ENCODE measurements around the gene SCLY.

SCLY gene

DNA sequence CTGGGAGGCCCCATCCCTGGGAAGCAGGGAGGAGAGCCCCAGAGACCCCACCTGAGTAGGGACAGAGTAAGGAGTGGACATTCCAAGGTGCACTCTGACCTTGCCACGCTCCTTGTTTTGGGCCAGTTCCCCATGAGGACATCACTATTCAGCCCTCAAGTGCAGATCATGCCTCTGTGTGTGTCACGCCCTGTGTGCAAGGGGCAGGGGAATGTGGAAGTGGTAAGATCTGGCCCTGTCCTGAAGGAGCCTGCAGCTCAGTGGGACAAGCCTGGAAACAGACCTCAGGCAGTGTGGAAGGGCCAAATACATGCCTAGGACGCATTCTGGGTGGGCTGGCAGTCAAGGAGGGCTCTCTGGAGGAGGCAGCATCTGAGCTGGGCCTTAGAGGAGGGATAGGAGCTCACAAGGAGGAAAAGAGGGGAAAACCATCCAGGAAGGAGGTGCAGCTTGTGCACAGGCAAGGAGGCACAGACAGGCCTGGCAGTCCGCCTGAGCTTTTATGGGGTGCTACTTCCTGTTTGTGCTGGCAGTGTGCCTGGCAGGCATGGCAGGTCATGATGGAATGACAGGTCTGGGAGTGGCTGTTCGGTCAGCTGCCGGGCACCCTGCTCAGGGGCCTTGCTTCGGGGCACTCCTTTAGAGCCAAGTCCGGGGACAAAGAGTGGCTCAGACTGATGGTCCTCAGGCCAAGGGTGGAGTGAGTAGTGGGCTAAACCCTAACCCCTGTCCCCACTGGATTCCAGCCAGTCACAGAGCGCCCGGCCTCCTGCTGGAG lies 80.9 kb downstream of the SCLY start:
- DNase-seq = peak in 1 of 2 experiments; percentile 38

DNA sequence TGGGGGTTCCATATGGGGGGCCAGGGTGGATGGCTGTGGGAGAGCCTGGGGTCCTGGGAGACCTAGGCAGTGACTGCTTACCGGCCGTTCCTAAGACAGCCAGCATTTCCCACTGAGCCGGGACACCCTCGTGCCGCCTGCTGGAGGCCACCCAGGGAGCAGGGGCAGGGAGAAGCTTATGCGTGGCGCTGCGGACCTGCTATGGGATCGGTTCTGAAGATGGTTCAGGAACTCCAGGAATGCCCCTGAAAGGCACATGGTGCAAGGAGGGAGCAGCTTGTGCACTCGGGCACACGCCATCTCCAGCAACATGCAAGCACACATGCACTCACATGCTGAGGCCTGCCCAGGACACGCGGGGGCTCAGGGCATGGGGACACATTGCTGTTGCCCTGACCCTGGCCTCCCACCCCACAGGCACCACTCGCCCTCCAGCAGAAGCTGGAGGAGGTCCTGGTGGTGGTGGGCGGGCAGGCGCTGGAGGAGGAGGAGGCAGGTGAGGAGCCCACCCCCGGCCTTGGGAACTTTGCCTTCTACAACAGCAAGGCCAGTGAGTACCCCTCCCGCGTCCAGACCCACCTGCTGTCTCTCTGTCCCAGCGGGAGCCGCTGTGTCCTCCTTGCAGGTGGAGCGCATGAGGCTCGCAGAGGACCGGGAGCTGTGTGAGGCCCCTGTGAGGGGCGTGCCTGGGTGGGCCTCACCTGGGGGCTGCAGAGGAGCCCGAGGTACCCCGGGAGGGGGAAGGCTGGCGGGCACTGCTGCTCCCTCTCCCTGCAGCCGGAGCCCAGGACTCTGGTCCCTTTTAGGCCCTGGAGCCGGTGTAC lies 81.8 kb downstream of the SCLY start:
- no peak for DNase-seq

DNA sequence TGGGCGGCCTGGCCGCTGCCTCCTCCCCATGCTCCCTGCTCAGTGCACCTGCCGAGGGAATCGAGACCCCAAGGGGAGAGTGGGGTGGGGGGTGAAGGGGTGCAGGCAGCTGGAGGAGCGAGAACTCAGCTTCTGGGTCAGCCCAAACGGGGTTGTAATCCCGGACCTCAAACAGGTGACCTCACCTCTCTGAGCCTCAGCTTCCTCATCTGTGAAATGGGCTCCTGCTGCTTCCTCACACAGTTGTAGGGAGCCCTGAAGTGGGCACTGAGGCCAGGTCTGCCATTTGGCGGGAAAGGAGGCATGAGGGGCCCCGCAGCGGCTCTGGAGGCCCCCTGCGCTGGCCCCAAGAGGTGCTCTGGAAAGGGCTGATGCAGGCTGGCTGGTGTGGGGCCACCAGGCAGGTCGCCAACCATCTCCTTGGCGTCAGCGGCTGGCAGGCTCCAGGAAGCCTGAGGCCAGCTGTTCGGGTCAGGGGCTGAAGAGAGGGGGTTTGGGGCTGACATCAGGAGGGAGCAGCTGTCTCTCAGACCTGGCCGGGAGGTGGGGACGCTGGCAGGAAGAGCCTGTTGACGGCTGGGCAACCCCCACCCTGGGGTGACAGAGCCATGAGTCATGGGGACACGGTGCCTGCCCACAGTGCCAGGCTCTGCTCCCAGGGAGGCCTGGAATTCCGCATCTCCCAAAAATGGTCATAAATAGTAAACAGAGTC lies 82.6 kb downstream of the SCLY start:
- peak; percentile 28 to 61 for DNase-seq

DNA sequence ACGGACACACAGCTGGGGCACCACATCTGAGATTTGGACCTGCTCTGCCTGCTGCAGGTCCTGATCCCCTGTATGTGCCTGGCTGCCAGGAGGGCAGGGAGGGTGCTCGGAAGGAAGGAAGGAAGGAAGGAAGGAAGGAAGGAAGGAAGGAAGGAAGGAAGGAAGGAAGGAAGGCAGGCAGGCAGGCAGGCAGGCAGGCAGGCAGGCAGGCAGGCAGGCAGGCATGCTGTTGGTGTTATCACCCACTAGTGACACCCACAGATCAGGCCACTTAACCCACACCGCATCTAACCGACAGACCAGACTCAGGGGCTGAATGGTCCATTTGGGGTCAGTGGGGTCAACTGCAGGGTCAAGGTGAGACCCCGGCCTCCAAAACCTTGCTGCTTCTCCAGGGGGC lies 83.5 kb downstream of the SCLY start:
- no peak for DNase-seq

DNA sequence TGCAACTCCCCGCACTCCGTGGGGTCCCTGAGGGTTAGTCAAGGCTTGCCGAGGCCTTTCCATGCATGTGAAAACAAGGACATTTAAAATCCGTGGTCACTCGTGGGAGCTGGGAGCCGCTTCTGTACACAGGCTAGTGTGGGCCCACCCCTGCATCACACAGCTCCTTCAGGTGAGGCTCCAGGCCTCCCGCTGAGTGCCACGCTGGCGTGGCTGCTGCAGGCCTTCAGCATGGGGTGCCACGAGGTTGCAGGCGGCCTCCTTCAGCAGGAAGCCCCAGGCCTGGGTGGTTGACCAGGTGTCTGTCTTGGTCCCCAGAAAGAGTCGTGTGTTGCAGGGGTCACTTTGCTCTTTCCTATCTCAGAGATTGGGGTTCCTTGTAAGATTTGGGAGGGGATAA lies 84.2 kb downstream of the SCLY start:
- DNase-seq = no peak

DNA sequence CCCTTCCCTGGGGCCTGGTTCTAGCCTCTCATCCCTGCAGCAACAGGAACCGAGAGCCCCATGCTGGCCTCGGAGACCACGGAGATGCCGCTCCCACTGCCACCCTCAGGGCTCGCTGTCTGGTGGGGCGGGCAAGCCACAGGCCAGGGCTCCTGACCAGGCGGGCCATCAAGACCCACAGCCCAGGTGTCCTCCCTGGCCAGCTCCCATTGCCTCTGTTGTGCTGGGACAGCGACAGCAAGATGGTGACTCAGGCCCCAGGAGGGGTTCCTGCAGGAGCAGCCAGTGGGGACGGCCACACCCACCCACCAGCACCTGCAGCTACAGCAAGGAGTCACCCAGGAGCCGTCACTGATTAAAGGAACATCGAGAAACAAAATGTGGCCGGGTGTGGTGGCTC lies 85.0 kb downstream of the SCLY start:
- no peak for DNase-seq

DNA sequence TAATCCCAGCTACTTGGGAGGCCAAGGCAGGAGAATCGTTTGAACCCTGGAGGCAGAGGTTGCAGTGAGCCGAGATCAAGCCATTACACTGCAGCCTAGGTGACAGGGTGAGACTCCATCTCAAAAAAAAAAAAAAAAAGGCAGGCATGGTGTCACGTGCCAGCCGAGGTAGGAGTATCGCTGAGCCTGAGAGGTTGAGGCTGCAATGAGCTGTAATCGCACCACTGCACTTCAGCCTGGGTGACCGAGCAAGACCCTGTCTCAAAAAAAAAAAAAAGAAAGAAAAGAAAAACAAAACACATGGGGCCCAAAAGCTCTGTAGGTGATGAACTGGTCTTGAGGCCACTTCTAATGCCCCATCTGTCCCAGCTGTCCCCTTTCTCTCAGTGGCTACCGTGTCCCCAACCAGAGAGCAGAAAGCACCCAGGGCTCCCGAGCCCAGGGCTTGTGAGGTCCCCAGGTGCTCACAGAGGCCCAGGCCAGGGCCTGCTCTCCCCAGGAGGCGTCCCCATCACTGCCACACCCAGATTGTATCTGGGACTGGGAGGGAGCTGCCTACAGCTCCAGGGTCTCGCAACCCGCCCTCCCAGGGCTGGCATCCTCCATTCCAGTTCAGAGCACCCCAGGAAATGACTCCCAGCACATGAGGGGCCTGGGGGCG lies 86.2 kb downstream of the SCLY start:
- no peak for DNase-seq

DNA sequence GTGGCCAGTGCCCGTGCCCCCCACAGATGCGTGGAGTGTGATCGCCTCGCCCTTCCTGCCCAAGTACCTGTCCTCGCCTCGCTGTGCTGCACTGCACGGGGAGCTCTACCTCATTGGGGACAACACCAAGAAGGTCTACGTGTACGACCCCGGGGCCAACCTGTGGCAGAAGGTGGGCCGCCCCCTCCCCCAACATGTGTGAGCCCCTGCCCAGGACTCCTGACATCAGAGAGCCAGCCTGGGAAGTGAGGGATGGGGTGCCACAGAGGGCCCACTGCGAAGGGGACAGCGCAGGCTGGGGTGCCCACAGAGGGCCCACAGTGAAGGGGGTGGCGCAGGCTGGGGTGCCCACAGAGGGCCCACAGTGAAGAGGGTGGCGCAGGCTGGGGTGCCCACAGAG lies 88.2 kb downstream of the SCLY start:
- no peak for DNase-seq
